Measurements from ENCODE around the gene ZBTB46.

ZBTB46 gene

GRCh38 chr20:63765082-63765873 lies 65.8 kb downstream of the ZBTB46 start:
- no peak for DNase-seq

DNA sequence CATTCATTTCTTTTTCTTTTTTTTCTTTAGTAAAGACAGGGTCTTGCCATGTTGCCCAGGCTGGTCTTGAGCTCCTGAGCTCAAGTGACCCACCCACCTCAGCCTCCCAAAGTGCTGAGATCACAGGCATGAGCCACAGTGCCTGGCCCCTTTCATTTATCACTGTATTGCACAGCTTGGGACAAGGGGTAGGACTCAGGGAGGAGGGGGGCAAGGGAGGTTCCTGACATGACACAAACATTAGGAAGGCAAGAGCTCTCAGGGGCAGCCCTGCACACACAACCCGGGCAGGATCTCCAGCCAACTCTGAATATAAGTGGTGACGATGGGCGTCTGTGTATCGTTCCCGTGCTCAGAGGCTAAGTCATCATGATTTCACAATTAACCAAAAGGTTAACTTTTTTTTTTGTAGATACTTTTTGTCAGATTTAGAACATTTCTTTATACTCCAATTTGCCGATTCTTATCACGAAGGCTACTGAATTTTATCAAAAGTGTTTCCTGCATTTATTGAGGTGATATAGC lies 71.6 kb downstream of the ZBTB46 start:
- DNase-seq = no peak

DNA sequence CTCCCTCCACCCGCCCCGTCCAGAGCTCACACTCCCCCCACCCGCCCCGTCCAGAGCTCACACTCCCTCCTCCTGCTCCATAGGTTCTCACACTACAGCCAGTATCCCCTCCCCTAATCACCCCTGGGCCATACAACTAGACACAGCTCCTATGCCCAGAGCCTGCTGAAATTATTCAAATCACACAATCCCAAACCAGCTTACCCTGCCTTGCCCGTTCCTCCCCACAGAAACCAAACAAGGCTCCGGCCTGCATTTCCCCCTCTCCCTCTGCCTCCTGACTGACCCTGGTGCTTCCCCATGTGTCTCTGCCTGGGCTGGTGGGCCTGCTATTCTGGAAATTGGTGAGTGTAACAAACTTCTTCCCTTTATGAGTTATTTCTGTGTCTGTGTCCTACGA lies 72.9 kb downstream of the ZBTB46 start:
- no peak for DNase-seq

DNA sequence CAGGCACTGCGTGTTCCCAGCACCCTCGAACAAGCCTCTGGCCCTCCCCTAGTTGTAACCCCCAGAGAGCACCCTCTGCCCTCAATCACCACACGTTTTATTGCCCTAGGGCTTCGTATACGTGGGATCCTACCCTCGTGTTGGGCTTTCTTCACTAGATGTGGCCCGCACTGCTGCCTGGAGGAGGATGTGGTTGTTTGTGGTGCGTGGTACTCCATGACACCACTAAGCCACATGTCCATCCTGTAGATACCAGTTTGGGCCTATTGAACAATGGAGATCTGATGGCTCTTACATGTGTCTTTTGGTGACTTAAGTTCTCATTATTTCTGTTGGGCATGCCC lies 74.4 kb downstream of the ZBTB46 start:
- DNase-seq = no peak

DNA sequence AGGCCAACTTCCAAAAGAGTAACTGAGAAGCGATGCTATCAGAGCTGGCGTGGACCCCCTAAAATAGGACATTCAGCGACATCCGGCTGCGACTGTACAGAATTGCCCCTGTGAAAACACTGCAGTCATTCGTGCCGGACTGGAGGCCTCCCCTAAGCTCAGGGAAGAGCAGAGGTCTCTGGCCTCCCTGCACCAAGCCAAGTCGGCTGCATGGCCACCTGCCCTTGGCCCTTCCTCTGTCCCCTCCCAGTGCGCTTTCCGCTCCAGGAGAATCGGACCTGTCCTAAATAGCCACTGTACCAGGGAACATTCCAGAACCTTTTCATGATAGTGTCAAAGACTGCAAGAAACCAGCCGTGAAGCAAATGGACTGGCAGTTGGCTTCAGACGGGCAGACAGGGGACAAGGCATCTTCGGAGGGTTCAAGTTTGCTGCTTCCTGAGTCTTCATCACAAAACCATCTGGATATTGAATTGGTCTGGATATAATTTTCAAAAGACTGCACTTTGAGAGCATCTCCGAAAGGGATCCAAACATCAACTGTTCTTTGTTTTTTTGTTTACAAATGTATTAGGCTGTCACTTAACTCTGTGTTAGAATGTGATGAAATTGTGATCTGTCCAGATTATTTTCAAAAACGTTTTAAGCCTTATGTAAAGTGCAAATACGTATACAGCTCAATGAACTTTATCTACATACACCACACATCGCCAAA lies 75.0 kb downstream of the ZBTB46 start:
- no peak for DNase-seq

GRCh38 chr20:63754008-63754407 lies 77.1 kb downstream of the ZBTB46 start:
- DNase-seq = no peak

GRCh38 chr20:63753381-63753780 lies 77.7 kb downstream of the ZBTB46 start:
- no peak for DNase-seq

GRCh38 chr20:63752411-63753101 lies 78.5 kb downstream of the ZBTB46 start:
- no peak for DNase-seq

DNA sequence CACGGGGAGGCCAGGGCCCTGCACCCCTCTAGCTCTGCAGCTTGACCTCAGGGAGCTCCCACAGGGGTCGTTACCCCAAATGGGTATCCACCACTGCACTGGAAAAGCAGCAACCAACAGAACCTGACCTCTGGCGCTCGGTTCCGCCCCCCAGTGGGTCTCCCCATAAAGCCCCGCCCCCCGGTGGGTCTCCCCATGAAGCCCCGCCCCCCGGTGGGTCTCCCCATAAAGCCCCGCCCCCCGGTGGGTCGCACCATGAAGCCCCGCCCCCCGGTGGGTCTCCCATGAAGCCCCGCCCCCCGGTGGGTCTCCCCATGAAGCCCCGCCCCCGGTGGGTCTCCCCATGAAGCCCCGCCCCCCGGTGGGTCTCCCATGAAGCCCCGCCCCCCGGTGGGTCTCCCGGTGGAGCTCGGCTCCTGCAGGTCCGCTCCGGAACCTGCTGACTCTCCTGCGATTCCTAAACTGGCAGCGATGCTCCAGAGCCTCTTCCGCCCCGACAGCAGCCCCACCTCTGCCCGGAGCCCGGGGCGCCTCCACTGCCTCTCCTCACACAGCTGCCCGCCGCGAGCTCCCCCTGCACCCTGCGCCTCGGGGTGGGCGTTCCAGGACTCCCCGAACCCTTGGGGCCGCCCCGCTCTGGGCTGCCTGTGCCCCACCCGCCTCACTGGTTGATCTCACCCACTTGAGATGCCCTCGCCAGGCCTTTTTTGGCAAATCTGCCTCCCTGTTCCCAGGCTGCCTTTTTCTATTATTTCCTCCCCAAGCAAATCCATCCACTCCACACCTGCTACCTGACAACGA lies 79.4 kb downstream of the ZBTB46 start:
- no peak for DNase-seq

GRCh38 chr20:63750807-63751470 lies 80.1 kb downstream of the ZBTB46 start:
- DNase-seq = peak; percentile 60

GRCh38 chr20:63749597-63750508 lies 81.2 kb downstream of the ZBTB46 start:
- DNase-seq = no peak

DNA sequence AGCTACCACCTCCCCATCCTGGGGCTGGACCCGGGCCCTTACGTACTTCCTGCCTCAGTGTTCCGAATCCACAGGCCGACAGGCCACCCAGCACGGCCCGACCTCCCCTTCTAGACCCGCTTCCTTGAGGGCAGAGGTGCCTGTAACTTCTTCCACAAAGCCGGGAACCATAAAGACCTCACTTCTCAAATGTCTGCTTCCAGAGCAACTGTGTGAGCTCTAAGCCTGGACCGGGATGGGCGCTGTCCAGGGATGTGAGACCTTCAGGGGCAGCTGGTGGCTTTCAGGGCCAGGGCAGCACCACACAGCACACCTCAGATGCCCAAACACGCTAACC lies 82.2 kb downstream of the ZBTB46 start:
- DNase-seq = no peak

DNA sequence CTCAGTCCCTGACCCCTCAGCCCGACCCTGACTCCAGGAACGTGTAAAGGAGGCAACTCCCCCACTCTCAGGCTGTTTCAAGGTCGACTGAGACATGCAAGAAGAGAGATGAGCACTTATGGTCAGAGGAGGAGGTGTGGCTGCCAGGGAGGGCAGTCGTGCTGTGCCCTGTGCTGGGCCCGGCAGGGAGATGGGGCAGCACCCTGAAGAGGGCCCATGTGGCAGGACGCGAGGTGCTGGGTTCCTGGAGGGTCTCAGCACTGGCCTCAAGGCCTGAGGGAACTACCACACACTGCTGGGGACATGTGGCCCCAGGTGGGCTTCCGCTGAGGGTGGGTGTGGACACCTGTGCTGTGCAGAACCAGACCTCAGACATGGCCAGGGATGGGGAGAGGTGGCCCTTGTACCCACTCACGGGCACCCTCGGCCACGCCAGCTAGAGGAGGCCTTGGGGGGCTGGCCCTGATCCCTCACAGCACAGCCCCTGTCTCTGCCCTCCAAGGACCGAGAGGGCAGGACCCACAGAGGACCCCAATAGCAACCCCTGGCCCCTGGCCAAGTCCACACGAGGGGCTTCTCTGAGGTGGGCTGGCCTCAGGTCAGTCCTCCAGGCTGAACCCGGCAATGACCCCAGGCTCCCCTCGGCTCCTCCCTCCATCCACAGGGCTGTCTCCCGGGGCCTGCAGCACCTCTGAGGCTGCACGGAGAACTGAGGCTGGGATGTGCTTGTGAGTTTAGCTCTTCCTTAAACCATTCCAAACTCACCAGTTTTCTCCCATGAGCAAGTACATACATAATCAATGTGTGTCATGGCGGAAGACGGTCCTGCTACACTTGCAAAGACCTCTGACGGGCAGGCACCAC lies 82.8 kb downstream of the ZBTB46 start:
- DNase-seq = no peak

DNA sequence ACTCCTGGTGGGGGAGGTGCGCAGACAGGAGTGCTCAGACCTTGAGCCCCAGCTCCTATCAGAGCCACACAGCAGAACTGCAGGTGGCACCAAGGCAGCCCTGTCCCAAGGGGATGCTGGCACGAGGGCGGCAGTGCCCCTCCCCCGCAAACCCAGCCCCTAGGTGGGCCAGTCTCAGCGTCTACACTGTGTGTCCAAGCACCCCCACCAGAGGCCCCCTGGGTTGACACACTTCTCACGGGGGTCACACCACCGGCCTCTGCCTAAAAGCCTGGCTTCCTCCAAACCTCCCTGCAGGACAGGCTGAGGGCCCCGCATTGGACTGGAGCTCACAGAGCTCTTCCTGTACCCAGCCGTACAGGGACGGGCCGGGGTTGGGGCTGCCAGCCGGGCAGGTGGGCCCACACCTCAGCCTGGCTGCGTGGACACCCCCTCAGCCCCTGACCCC lies 83.4 kb downstream of the ZBTB46 start:
- DNase-seq = no peak

DNA sequence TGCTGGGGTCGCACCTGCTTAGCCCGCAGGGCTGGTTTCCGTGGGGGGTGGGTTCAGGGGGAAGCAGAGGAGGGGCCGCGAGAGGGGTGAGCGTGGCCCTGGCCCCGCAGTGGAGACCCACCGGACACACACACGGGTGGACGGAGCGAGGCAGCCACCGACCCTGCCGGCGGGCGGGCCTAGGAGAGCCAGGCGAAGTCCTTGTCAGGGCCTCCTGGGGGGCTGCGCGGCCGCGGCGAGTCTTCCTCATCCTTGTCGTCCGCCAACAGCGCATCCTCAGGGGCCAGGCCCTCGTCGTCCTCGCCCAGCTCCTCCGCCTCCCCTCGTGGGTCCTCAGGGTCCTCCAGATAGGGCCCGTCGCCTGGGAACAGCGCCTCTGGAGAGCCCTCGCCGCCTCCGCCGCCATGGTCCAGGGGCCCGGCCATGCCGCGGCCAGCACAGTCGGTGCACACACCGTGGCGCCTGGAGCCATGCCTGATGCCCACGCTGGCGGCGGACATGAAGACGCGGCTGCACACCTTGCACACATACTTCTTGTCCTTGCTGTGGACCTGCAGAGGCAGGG lies 84.2 kb downstream of the ZBTB46 start:
- DNase-seq = no peak

DNA sequence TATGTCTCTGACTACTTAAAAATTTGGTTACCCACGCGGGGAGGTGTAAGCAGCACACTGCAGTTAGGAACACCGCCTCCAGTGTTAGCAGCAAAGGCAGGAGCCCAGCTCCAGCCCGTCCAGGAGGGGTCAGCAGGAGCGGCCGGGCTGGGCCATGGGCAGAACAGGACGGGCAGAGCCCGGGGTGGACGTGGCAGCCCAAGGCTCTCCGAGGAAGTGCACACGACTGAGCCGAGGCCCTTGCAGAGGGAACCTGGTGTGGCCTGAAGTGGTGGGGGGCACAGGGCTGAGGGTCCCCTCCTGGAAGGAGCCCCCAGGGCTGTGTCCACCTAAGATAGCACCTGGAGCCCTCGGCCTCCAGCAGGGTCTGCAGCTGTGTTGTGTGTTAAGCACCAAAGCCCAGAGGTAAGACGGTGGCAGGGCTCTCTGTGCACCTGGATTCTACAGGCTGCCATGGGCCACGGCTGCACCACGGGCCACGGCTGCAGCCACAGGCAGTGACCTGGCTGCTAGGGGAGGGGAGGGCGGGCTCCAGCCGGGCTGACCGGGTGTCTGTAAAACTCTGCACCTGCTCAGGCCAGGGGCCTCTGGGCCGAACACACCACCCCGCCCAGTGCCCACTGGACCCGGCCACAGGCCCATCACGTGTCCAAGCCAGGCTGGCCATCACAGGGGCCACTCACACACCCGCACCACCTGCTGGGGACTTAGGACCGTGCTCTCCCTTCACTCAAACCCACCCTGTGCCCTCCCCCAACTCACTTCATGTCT lies 84.9 kb downstream of the ZBTB46 start:
- DNase-seq = no peak

DNA sequence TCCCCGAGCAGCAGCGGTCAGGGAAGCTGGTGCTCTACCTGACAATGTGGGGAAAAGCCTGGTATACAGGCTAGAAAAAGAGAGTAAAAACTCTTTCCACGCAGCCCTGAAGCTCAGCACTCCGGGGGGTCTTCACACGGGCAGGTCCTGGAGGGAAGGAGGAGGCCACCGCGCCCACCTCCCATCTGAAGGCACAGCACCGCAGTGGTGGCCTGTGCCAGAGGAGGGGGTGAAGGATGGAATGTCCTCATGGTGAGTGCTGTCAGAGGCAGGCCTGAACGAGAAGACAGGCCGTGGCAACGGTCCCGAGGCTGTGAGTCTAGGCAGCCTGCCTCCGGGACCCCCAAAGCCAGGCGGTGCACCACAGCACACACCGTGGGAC lies 85.6 kb downstream of the ZBTB46 start:
- DNase-seq = no peak

GRCh38 chr20:63744574-63745423 lies 86.3 kb downstream of the ZBTB46 start:
- no peak for DNase-seq

Measured in stimulated activated CD4-positive, alpha-beta T cell treated with anti-CD3 and anti-CD28 coated beads, Interleukin-4, amount 100 ng/mL, for 1 hour (primary cell).